ENCODE data around the gene RGS3.
"Not testable (repeated sequence)": the region's sequence is repeated elsewhere in the genome, so short reads cannot be mapped to it uniquely, and the experiment has no call there.

The RGS3 gene

GRCh38 chr9:113636165-113636564 lies 172.6 kb downstream of the RGS3 start:
- DNase-seq (ENCODE audit: extremely low read depth, insufficient read length): no peak
- TF ChIP-seq CTCF (IDR thresholded peaks at IDR 0.05; ENCODE audit: insufficient read depth, low read length, poor library complexity, severe bottlenecking): no peak
- no peak overlapping the region for H3K4me3 ChIP-seq (replicated peaks; ENCODE audit: low read depth, low read length)
- no peaks in the 10 kb centered on the region; the same call in none of the 2 replicates for H3K27me3 ChIP-seq (replicated peaks; ENCODE audit: control insufficient read depth, insufficient read depth, low read length)
- H3K36me3 ChIP-seq (ENCODE audit: control insufficient read depth, insufficient read depth, low read length): no peaks in the 10 kb centered on the region

GRCh38 chr9:113636693-113637092 lies 173.2 kb downstream of the RGS3 start:
- no peak for DNase-seq (ENCODE audit: extremely low read depth, insufficient read length)
- TF ChIP-seq CTCF (IDR thresholded peaks at IDR 0.05; ENCODE audit: insufficient read depth, low read length, poor library complexity, severe bottlenecking): no peak
- H3K27me3 ChIP-seq (replicated peaks; ENCODE audit: control insufficient read depth, insufficient read depth, low read length): no peaks in the 10 kb centered on the region; the same call in 1 of the 2 replicates
- H3K36me3 ChIP-seq (ENCODE audit: control insufficient read depth, insufficient read depth, low read length): no peaks in the 10 kb centered on the region
- no peak overlapping the region for H3K4me3 ChIP-seq (replicated peaks; ENCODE audit: low read depth, low read length)

GRCh38 chr9:113638490-113638889 lies 175.0 kb downstream of the RGS3 start:
- Histone ChIP-seq H3K36me3 (ENCODE audit: control insufficient read depth, insufficient read depth, low read length) (no peaks in the 10 kb centered on the region), H3K4me3 (replicated peaks; ENCODE audit: low read depth, low read length) (no peak overlapping the region), H3K27me3 (replicated peaks; ENCODE audit: control insufficient read depth, insufficient read depth, low read length) (no peaks in the 10 kb centered on the region; the same call in none of the 2 replicates)
- DNase-seq (ENCODE audit: extremely low read depth, insufficient read length): no peak
- TF ChIP-seq CTCF (IDR thresholded peaks at IDR 0.05; ENCODE audit: insufficient read depth, low read length, poor library complexity, severe bottlenecking): no peak

- no peaks in the 10 kb centered on the region; the same call in none of the 2 replicates for H3K27me3 ChIP-seq (replicated peaks; ENCODE audit: control insufficient read depth, insufficient read depth, low read length)
- no peak overlapping the region for H3K4me3 ChIP-seq (replicated peaks; ENCODE audit: low read depth, low read length)
- TF ChIP-seq CTCF (IDR thresholded peaks at IDR 0.05; ENCODE audit: insufficient read depth, low read length, poor library complexity, severe bottlenecking): no peak
- no peaks in the 10 kb centered on the region for H3K36me3 ChIP-seq (ENCODE audit: control insufficient read depth, insufficient read depth, low read length)
- no peak for DNase-seq (ENCODE audit: extremely low read depth, insufficient read length)
These were observed 175.4 kb downstream of the RGS3 start for GRCh38 chr9:113638897-113639296.

GRCh38 chr9:113639411-113639970 lies 176.0 kb downstream of the RGS3 start:
- H3K27me3 ChIP-seq (replicated peaks; ENCODE audit: control insufficient read depth, insufficient read depth, low read length); DNase-seq (ENCODE audit: extremely low read depth, insufficient read length); H3K4me3 ChIP-seq (replicated peaks; ENCODE audit: low read depth, low read length); H3K36me3 ChIP-seq (ENCODE audit: control insufficient read depth, insufficient read depth, low read length): not testable (repeated sequence)

DNA sequence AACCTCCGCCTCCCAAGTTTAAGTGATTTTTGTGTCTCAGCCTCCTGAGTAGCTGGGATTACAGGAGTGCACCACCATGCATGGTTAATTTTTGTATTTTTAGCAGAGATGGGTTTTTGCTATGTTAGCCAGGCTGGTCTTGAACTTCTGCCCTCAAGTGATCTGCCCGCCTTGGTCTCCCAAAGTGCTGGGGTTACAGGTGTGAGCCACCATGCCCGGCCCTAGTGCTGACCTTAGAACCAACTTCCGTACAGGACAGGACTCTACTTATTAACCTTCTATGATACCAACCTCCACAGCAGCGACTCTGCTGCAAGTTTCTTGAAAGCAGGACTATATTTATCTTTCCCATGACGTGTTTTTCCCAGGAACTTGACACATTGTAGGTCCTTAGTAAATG lies 176.9 kb downstream of the RGS3 start:
- no peak for TF ChIP-seq CTCF (IDR thresholded peaks at IDR 0.05; ENCODE audit: insufficient read depth, low read length, poor library complexity, severe bottlenecking)
- Histone ChIP-seq H3K4me3 (replicated peaks; ENCODE audit: low read depth, low read length) (no peak overlapping the region), H3K27me3 (replicated peaks; ENCODE audit: control insufficient read depth, insufficient read depth, low read length) (no peaks in the 10 kb centered on the region; the same call in none of the 2 replicates), H3K36me3 (ENCODE audit: control insufficient read depth, insufficient read depth, low read length) (no peaks in the 10 kb centered on the region)
- DNase-seq (ENCODE audit: extremely low read depth, insufficient read length): no peak

Measured in GM06990 (cell line).